ENCODE measurements around the gene SLC9A2.

DNA sequence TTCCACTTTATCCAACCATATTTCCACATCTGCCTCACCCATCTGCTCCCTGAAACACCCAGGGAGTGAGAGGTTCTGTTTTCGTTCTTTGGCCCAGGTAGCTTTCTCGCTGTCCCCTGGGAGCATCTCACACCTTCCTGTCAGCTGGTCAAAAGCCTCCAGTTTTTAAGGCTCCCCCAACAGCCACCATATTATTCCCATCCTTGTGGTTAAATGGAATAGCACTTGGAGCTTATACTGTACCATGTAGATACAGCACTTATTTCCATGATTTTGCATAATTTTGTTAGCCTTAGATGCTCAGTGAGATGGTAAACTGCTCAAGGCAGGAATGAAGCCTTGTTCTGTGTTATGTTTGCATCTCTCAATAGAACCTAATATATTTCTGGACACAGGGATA lies 84.0 kb downstream of the SLC9A2 start:
- no peak for TF ChIP-seq POLR2A (IDR thresholded peaks at IDR 0.05; ENCODE audit: low read depth, low read length)
- no peak for TF ChIP-seq TAF1 (IDR thresholded peaks at IDR 0.05; ENCODE audit: borderline replicate concordance, low read depth, low read length)

All from GM12892 (cell line).